H1 (cell line): Measurements from ENCODE around the gene DPF3. TPM values are rescaled to one million over a fixed set of nuclear protein-coding genes. Genes with fewer than 3 reads are reported as not detected.

Experiments
- CTCF ChIA-PET: fragments of 300-600 bp; sonication (Branson Sonifier 250); formaldehyde crosslinking; loops from one replicate; lab custom pipeline; 2021; ENCODE audit not compliant: partially characterized antibody; lab: Charles Lee
- POLR2A ChIA-PET: fragments of 300-600 bp; sonication (Branson Sonifier 250); formaldehyde crosslinking; loops from one replicate; lab custom pipeline; 2021; ENCODE audit warnings: inconsistent platforms; ENCODE audit not compliant: partially characterized antibody; lab: Charles Lee
- DNase-seq, 2 experiments: peaks; one replicate each; pipeline versions ENCODE4 v3.0.0 to v3.0.0-alpha.2; 2010 to 2022; ENCODE audit warnings: low spot score in 2 of 2, low read depth in 1 of 2, mixed read lengths in 1 of 2
- FAIRE-seq: peaks from 2 replicates; lab custom pipeline; 2011; peaks lifted over from hg19 to GRCh38; lab: Jason Lieb, UNC
- H2AFZ ChIP-seq: 2 replicates; pipeline ENCODE4 v1.8.1; 2012; ENCODE audit warnings: low read length, inconsistent platforms
- H2AK5ac ChIP-seq: 2 replicates; pipeline ENCODE4 v1.6.1; 2013; ENCODE audit warnings: low read depth, low read length
- H2BK120ac ChIP-seq: replicated peaks from 2 replicates; pipeline ENCODE3; 2013; ENCODE audit warnings: low read depth, low read length, inconsistent platforms
- H2BK12ac ChIP-seq: 2 replicates; pipeline ENCODE4 v1.6.1; 2013; ENCODE audit warnings: low read depth, low read length
- H2BK15ac ChIP-seq: 2 replicates; pipeline ENCODE4 v1.6.1; 2013; ENCODE audit warnings: low read length
- H2BK20ac ChIP-seq: 2 replicates; pipeline ENCODE4 v1.6.1; 2013; ENCODE audit warnings: low read length
- H2BK5ac ChIP-seq: 2 replicates; pipeline ENCODE4 v1.6.1; 2013; ENCODE audit warnings: low read depth, low read length
- H3K14ac ChIP-seq: 2 replicates; pipeline ENCODE4 v1.6.1; 2013; ENCODE audit warnings: inconsistent platforms; ENCODE audit not compliant: insufficient read length
- H3K18ac ChIP-seq: 2 replicates; pipeline ENCODE4 v1.6.1; 2013; ENCODE audit warnings: low read length; ENCODE audit errors: extremely low read depth
- H3K23ac ChIP-seq: 2 replicates; pipeline ENCODE4 v1.6.1; 2013; ENCODE audit warnings: inconsistent platforms; ENCODE audit not compliant: insufficient read length
- H3K23me2 ChIP-seq: 2 replicates; pipeline ENCODE4 v1.6.1; 2013; ENCODE audit warnings: low read depth, low read length
- H3K27ac ChIP-seq: 2 replicates; pipeline ENCODE4 v1.6.1; 2011; ENCODE audit warnings: low read depth, low read length, inconsistent platforms
- H3K27me3 ChIP-seq, 4 experiments: replicated peaks in 1 of 4; 1 replicate in 1 of 4; 2 replicates in 3 of 4; pipeline versions ENCODE4 v1.6.1 to v1.8.1; 2011 to 2013; ENCODE audit warnings: low read length in 3 of 4, mild to moderate bottlenecking in 3 of 4, inconsistent platforms in 2 of 4, mixed read lengths in 2 of 4, moderate library complexity in 1 of 4; ENCODE audit not compliant: control insufficient read depth in 3 of 4, insufficient read depth in 3 of 4; ENCODE audit errors: extremely low read depth in 1 of 4
- H3K36me3 ChIP-seq, 4 experiments: 2 replicates each; pipeline versions ENCODE4 v1.6.1 to v1.8.1; 2011 to 2013; ENCODE audit warnings: mild to moderate bottlenecking in 4 of 4, low read length in 3 of 4, moderate library complexity in 2 of 4, control low read depth in 1 of 4, inconsistent platforms in 1 of 4; ENCODE audit not compliant: insufficient read depth in 4 of 4, control insufficient read depth in 2 of 4
- H3K4ac ChIP-seq: replicated peaks from 2 replicates; pipeline ENCODE3; 2013; ENCODE audit warnings: low read length, low read depth, mixed read lengths, inconsistent platforms; ENCODE audit not compliant: insufficient read length
- H3K4me1 ChIP-seq, 4 experiments: replicated peaks in 1 of 4; 1 replicate in 1 of 4; 2 replicates in 3 of 4; pipeline versions ENCODE4 v1.6.1 to v1.8.1; 2011 to 2013; ENCODE audit warnings: low read length in 3 of 4, inconsistent platforms in 2 of 4, mixed read lengths in 1 of 4; ENCODE audit not compliant: insufficient read depth in 4 of 4, control insufficient read depth in 3 of 4
- H3K4me2 ChIP-seq, 2 experiments: 2 replicates each; pipeline versions ENCODE4 v1.6.1 to v1.8.1; 2011 to 2013; ENCODE audit warnings: low read depth in 2 of 2, low read length in 2 of 2, control low read depth in 1 of 2, inconsistent platforms in 1 of 2, mild to moderate bottlenecking in 1 of 2; ENCODE audit not compliant: insufficient read depth in 1 of 2
- H3K4me3 ChIP-seq, 4 experiments: fragments of 200-600, 300-600 bp in 1 of 4; sonication (generic), shearing (Covaris generic), sonication (Bioruptor Twin) in 1 of 4; 2 replicates each; pipeline versions ENCODE4 v1.5.1 to v1.8.1; 2011 to 2016; ENCODE audit warnings: low read length in 4 of 4, low read depth in 3 of 4, control low read depth in 2 of 4, inconsistent platforms in 2 of 4, mild to moderate bottlenecking in 2 of 4, mixed read lengths in 1 of 4, moderate library complexity in 1 of 4; ENCODE audit not compliant: insufficient read depth in 2 of 4; ENCODE audit errors: extremely low read depth in 1 of 4
- H3K56ac ChIP-seq: replicated peaks from 2 replicates; pipeline ENCODE3; 2013; ENCODE audit warnings: low read depth, mild to moderate bottlenecking, mixed read lengths, low read length, inconsistent platforms; ENCODE audit not compliant: insufficient read length
- H3K79me1 ChIP-seq: 2 replicates; pipeline ENCODE4 v1.6.1; 2013; ENCODE audit warnings: low read depth, low read length, control low read depth
- H3K79me2 ChIP-seq, 2 experiments: 2 replicates each; pipeline versions ENCODE4 v1.6.1 to v1.8.1; 2012 to 2013; ENCODE audit warnings: low read length in 2 of 2, mild to moderate bottlenecking in 2 of 2, inconsistent platforms in 1 of 2; ENCODE audit not compliant: insufficient read depth in 2 of 2, control insufficient read depth in 1 of 2
- H3K9ac ChIP-seq, 4 experiments: replicated peaks in 1 of 4; 1 replicate in 1 of 4; 2 replicates in 3 of 4; pipeline versions ENCODE4 v1.6.1 to v1.8.1; 2011 to 2013; ENCODE audit warnings: low read depth in 3 of 4, low read length in 3 of 4, control low read depth in 2 of 4, mild to moderate bottlenecking in 2 of 4, moderate library complexity in 2 of 4, inconsistent platforms in 1 of 4; ENCODE audit errors: extremely low read depth in 1 of 4
- H3K9me3 ChIP-seq, 2 experiments: 2 replicates each; pipeline versions ENCODE4 v1.6.1 to v1.8.1; 2012 to 2013; ENCODE audit warnings: mild to moderate bottlenecking in 2 of 2, moderate library complexity in 2 of 2, control low read depth in 1 of 2, inconsistent platforms in 1 of 2, low read depth in 1 of 2, low read length in 1 of 2, mixed read lengths in 1 of 2; ENCODE audit not compliant: insufficient read depth in 2 of 2
- H4K20me1 ChIP-seq, 2 experiments: replicated peaks in 1 of 2; 2 replicates each; pipeline versions ENCODE3 to v1.8.1; 2011 to 2013; ENCODE audit warnings: inconsistent platforms in 2 of 2, low read length in 2 of 2, mild to moderate bottlenecking in 1 of 2; ENCODE audit not compliant: insufficient read depth in 2 of 2, control insufficient read depth in 1 of 2
- H4K5ac ChIP-seq: 2 replicates; pipeline ENCODE4 v1.6.1; 2013; ENCODE audit warnings: low read length, low read depth, mixed read lengths, inconsistent platforms; ENCODE audit not compliant: insufficient read length
- H4K8ac ChIP-seq: 2 replicates; pipeline ENCODE4 v1.8.0; 2013; ENCODE audit warnings: mild to moderate bottlenecking, moderate library complexity, low read length, inconsistent platforms; ENCODE audit not compliant: insufficient read depth; ENCODE audit errors: extremely low read depth
- H4K91ac ChIP-seq: replicated peaks from 2 replicates; pipeline ENCODE3; 2013; ENCODE audit warnings: low read length, mixed read lengths, inconsistent platforms; ENCODE audit not compliant: insufficient read length
- BACH1 ChIP-seq: IDR thresholded peaks from 2 replicates; pipeline ENCODE4 v1.6.1; 2012; ENCODE audit warnings: low read length, improper control_type of control experiment
- MAFK ChIP-seq: IDR thresholded peaks from 2 replicates; pipeline ENCODE4 v1.6.1; 2012; ENCODE audit warnings: low read depth, mild to moderate bottlenecking, improper control_type of control experiment, low read length
- MAX ChIP-seq: IDR thresholded peaks from 2 replicates; pipeline ENCODE4 v1.6.1; 2012; ENCODE audit warnings: inconsistent platforms
- NRF1 ChIP-seq: IDR thresholded peaks from 2 replicates; pipeline ENCODE4 v1.6.1; 2011; ENCODE audit warnings: mild to moderate bottlenecking, low read depth, low read length, improper control_type of control experiment
- POLR2A ChIP-seq, 2 experiments: IDR thresholded peaks; 1 replicate in 1 of 2; 2 replicates in 1 of 2; pipeline ENCODE4 v1.6.1; 2011; ENCODE audit warnings: low read depth in 2 of 2, low read length in 2 of 2, mild to moderate bottlenecking in 2 of 2; ENCODE audit errors: control extremely low read depth in 1 of 2
- RXRA ChIP-seq: IDR thresholded peaks from 2 replicates; pipeline ENCODE4 v1.6.1; 2011; ENCODE audit warnings: low read depth, mild to moderate bottlenecking, low read length, moderate library complexity; ENCODE audit not compliant: insufficient read depth
- SP1 ChIP-seq: IDR thresholded peaks from 2 replicates; pipeline ENCODE4 v1.6.1; 2011; ENCODE audit warnings: low read depth, low read length
- WGBS, 2 experiments: shearing (Covaris generic) in 1 of 2; methylation state at CpG; one replicate each; pipeline versions ENCODE4 v1.1.6 to v1.1.7; 2013 to 2015; ENCODE audit warnings: low lambda C conversion rate in 2 of 2, mixed read lengths in 2 of 2, inconsistent platforms in 1 of 2, low coverage in 1 of 2, missing lambda C conversion rate in 1 of 2; ENCODE audit not compliant: insufficient replicate concordance in 2 of 2, insufficient coverage in 1 of 2, insufficient read length in 1 of 2; ENCODE audit errors: extremely low coverage in 1 of 2, missing lambda C conversion rate in 1 of 2; 5-methylcytosine and 5-hydroxymethylcytosine counted together
- polyA plus RNA-seq, 7 experiments: library from polyadenylated mRNA; depleted of rRNA in 3 of 7; stranded (reverse) in 5 of 7; unstranded in 2 of 7; fragments of >200 nt in 5 of 7; fragments of 200-250 nt in 2 of 7; gene quantifications; 1 replicate in 5 of 7; 2 replicates in 1 of 7; 4 replicates in 1 of 7; pipeline versions ENCODE4 v1.2.1 to v1.2.3, GENCODE V29; 2011 to 2013; ENCODE audit warnings: missing spikeins in 2 of 7, mixed read lengths in 2 of 7
- total RNA-seq: library from RNA; stranded (reverse); fragmentation: NEBNext Ultra II Directional; extraction: Animal tissue kit (Norgen Biotek cat#: 25700); gene quantifications from 2 replicates; pipeline ENCODE4 v1.2.1, GENCODE V29; 2021
- TF ChIP-seq, protein P1 (sequence below), 3 experiments: IDR thresholded peaks; 1 replicate in 2 of 3; 2 replicates in 1 of 3; pipeline versions ENCODE4 v1.5.1 to v1.6.1; 2011; ENCODE audit warnings: low read length in 3 of 3, mild to moderate bottlenecking in 3 of 3, inconsistent platforms in 2 of 3, low read depth in 1 of 3, moderate library complexity in 1 of 3; ENCODE audit not compliant: insufficient read depth in 1 of 3; ENCODE audit errors: control extremely low read depth in 1 of 3

DPF3 gene
- total and polyA plus RNA-seq, 2 of the 8 experiments (the other 6 are each of a cell fraction or from before 2014, with no cell fraction given), result 0.19 TPM; not detected in 1

GRCh38 chr14:72736786-72737559, 156.9 kb downstream of the DPF3 start:
- H2BK120ac ChIP-seq, result no peak overlapping the region
- WGBS, 2 experiments, result 85% methylated on average over 14 of the region's 14 CpGs; no CpG with 5 or more reads in 1 of the 2 experiments
- TF ChIP-seq MAFK (no peak), POLR2A (IDR thresholded peaks at IDR 0.05; ENCODE audit: control extremely low read depth in 1 of 2, low read depth in 2 of 2, low read length in 2 of 2) (no peak), BACH1 (no peak), NRF1 (no peak), MAX (no peak), RXRA (no peak), SP1 (no peak)
- TF ChIP-seq, protein P1, sequence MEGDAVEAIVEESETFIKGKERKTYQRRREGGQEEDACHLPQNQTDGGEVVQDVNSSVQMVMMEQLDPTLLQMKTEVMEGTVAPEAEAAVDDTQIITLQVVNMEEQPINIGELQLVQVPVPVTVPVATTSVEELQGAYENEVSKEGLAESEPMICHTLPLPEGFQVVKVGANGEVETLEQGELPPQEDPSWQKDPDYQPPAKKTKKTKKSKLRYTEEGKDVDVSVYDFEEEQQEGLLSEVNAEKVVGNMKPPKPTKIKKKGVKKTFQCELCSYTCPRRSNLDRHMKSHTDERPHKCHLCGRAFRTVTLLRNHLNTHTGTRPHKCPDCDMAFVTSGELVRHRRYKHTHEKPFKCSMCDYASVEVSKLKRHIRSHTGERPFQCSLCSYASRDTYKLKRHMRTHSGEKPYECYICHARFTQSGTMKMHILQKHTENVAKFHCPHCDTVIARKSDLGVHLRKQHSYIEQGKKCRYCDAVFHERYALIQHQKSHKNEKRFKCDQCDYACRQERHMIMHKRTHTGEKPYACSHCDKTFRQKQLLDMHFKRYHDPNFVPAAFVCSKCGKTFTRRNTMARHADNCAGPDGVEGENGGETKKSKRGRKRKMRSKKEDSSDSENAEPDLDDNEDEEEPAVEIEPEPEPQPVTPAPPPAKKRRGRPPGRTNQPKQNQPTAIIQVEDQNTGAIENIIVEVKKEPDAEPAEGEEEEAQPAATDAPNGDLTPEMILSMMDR (IDR thresholded peaks at IDR 0.05; ENCODE audit: control extremely low read depth in 1 of 3, insufficient read depth in 1 of 3, low read depth in 1 of 3, low read length in 3 of 3), result no peak

More at GRCh38 chr14:72736786-72737559, 156.9 kb downstream of the DPF3 start:
- no peaks in the 10 kb centered on the region for H3K9me3 ChIP-seq
- POLR2A ChIA-PET, result no interaction called here
- no peak overlapping the region for H3K27ac ChIP-seq
- H3K4me1 ChIP-seq, result peaks cover 0 to 4% (median 1%) of the 10 kb centered on the region in 4 experiments; a peak in 2 of 7 replicates
- no peak overlapping the region for H4K91ac ChIP-seq
- no peak overlapping the region for H4K5ac ChIP-seq
- no peak overlapping the region for H2BK5ac ChIP-seq
- H3K4me3 ChIP-seq, result no peak overlapping the region
- H2BK15ac ChIP-seq, result no peak overlapping the region
- H3K79me2 ChIP-seq, result no peaks in the 10 kb centered on the region
- H3K27me3 ChIP-seq, result no peaks in the 10 kb centered on the region
- H3K23ac ChIP-seq, result no peak overlapping the region
- H2BK12ac ChIP-seq, result no peak overlapping the region
- no peak overlapping the region for H2AK5ac ChIP-seq
- no peak overlapping the region for H3K56ac ChIP-seq
- no peak for DNase-seq
- H3K36me3 ChIP-seq, result no peaks in the 10 kb centered on the region
- no peaks in the 10 kb centered on the region for H4K20me1 ChIP-seq
- FAIRE-seq, result no peak
- no peak overlapping the region for H4K8ac ChIP-seq
- H3K23me2 ChIP-seq, result no peaks in the 10 kb centered on the region
- no peak overlapping the region for H2BK20ac ChIP-seq
- CTCF ChIA-PET, result interaction anchor here (0.6 to 1.4 kb wide), 8 partner anchors 8 to 887 kb away, joined by 3 to 6 read pairs (median 3); no protein-coding TSS in a partner anchor
- H3K9ac ChIP-seq, result no peak overlapping the region
- H3K18ac ChIP-seq, result no peak overlapping the region
- H3K4me2 ChIP-seq, result no peak overlapping the region
- H3K79me1 ChIP-seq, result no peaks in the 10 kb centered on the region
- H3K4ac ChIP-seq, result no peak overlapping the region
- no peak overlapping the region for H3K14ac ChIP-seq
- no peak overlapping the region for H2AFZ ChIP-seq
